ENCODE results near the gene LIPI.
"Not testable (repeated sequence)": the region's sequence is repeated elsewhere in the genome, so short reads cannot be mapped to it uniquely, and the experiment has no call there.

LIPI gene

DNA sequence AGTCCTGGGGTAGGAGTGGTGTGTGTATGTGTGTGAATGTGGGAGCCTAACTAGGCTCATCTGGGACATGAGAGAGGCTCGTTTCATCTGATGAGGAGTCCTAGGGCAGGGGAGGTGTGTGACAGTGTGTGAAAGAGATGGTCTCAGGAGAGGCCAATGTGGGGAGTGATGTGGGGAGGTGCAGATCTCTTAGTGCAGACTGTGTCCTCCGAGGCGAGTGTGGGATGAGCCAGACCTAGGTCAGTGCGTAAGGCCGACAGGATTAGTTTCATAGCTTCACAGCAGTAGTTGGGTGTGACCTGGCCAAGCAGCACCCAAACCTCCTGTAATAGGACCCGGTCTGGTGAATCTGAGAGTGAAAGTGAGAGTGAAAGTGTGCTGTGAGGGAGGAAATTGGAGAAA lies 94.7 kb downstream of the LIPI start:
- DNase-seq, result no peak

DNA sequence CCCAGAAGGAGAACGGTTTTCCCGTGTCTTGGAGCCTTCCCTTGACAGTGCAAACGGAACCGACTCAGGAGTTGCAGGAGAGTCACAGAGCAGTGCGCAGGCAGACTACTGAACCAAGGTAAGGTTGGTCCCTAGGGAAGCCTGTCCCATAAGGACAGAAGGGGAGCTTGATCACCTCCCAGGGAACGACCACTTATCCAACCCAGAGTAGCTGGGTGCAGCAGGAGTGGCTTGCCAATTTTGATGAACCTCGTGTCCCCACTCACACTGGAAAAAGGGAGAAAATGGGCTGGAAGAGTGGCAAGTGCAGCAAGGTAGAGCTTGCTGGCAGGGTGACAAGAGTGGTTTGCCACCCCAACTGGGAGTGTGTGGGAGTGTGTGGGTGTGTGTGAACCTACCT lies 95.1 kb downstream of the LIPI start:
- no peak for DNase-seq

DNA sequence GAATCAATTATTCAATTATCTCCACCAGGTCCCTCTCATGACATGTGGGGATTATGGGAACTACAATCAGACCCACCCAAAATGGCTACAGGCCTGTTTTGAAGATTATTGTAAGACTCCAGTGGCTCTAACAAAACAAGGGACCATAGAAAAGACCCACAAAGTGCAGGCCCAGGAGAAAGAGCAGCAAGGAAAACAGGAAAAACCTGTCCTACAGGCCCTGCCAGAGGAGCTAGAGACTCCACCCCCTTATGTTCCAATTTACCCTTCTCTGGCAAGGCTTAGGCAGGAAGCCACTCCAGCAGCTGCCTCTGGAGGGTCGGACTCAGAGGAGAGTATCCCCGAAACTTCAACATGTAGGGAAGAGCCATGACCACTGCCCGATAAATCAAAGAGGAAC lies 96.5 kb downstream of the LIPI start:
- no peak for DNase-seq

DNA sequence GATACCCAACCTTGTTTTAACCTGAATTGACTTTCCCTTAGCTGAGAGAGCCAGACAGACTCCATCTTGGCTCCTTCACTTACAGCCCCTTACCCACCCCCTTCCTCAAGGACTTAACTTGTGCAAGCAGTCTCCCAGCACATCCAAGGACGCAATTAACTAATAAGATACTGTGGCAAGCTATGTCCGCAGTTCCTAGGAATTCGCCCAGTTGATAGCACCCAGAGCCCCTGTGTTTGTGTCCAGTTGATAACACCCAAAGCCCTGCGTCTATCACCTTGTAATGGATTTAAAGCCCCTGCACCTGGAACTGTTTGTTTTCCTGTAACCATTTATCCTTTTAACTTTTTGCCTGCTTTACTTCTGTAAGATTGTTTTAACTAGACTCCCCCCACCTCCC lies 106.2 kb downstream of the LIPI start:
- not testable (repeated sequence) for DNase-seq

DNA sequence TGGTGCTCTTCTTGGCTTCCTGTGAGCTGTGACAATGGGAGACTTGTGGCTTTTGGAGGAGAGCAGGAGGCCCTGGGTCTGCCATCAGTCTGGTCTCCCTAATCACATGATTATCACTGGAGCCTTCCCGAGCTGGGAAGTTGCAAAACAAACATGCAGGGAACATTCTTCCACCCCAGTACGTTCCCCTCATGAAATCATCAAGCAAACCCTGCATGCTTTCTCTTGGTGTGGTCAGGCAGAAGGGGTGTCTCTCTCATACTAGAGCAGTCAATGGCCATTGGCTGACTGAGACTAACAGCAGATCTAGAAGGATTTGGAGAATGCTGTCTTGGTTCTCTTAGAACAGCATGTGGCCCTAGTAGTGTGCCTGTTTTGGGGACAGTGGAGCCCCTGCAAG lies 111.2 kb downstream of the LIPI start:
- no peak for DNase-seq

DNA sequence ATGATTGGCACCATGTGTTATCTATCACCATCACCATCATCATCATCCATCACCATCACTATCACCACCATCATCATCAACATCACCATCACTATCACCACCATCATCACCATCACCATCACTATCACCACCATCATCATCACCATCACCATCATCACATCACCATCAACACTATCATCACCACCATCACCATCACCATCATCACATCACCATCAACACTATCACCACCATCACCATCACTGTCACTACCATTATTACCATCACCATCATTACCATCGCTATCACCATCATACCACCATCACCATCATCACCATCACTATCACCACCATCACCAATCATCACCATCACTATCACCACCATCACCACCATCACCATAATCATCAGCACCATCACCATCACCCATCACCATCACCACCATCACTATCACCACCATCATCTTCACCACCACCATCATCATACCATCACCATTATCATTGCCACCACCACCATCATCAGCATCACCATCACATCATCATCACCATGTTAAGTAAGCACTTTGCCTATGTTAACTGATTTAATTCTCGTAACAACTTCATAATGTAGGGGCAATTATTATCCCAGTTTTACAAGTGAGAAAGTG lies 112.8 kb downstream of the LIPI start:
- no peak for DNase-seq

DNA sequence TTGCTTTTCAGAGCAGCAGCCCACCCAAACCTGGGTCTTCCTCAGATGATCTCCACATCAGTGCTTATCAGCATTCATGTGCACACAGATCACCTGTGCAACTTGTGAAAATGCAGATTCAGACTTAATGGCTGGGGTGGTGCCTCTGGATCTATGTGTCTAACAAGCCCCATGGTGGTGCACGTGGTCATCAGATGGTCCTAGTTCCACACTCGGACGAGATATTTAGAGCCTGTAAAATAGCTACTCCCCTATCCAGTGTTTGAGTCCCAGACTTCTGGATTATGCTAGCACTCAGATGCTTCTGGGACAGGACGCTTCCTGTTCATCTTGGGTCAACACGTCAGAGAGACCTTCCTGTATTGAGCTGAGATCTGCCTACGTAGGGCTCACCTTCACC lies 114.2 kb downstream of the LIPI start:
- DNase-seq, result no peak

DNA sequence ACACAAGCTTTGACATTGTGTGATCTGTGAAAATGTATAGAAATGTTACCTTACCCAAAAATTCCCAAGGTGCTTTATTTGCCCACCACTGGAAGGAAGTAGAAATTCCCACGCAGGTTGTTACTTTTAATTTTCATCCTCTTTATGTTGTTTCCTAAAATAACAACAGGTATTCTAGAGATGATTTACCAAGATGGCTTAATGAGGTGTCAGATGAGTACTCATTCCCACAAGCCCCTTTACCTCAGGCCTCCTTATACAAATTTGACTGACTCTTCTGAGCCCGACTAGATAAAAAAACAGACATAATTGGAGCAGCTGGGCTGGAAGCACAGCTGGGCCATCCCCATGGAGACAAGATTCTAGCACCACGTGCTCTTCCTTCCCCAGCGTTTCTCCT lies 114.6 kb downstream of the LIPI start:
- DNase-seq, result no peak

DNA sequence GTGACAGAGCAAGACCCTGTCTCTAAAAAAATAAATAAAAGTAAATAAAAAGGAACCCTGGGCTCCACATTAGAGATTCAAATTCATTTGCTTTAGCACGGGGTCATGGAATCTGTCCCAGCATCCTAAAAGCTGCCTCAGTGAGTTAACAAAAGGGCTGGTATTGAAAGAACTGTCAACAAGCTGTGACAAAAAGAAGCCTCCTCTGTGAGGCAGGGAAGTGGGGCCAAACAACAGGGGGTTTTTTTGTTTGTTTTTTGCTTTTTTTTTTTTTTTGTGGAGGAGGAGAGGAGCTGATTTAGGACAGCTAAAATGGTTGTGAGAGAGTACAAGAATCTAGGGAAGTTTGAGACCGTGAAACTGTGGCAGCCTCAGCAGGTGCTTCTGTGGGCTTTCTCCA lies 115.7 kb downstream of the LIPI start:
- no peak for DNase-seq

DNA sequence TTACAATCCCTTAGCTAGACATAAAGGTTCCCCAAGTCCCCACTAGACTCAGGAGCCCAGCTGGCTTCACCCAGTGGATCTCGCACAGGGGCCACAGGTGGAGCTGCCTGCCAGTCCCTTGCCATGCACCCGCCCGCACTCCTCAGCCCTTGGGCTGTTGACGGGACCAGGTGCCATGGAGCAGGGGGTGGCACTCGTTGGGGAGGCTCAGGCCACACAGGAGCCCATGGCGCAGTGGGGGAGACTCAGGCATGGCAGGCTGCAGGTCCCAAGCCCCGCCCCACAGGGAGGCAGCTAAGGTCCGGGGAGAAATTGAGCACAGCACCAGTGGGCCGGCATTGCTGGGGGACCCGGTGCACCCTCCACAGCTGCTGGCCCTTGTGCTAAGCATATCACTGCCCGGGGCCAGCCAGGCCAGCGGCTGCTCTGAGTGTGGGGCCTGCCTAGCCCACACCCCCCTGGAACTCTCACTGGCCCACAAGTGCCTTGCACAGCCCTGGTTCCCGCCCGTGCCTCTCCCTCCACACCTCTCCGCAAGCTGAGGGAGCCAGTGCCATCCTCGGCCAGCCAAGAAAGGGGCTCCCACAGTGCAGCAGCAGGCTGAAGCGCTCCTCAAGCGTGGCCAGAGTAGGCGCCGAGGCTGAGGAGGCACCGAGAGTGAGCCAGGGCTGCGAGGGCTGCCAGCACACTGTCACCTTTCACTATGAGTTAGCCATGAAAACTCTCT lies 117.8 kb downstream of the LIPI start:
- no peak for DNase-seq

DNA sequence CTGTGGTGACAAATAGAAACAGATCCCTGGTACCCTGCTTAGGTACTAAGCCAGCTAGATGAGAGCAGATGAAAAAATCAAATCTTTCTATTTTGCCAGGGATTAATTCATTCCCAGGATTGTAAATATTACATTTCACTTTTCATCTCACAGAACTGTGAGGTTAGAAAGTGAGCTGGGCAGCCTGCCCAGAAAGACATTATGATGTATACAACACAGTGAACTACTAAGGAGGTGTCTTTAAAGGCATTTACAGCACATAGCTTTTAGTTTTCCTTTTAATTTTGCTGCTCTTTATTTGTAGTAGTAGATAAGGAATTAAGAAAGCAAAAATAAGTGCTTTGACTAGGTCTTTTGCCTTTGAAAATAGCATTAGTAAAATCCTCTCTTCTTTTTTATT lies 120.6 kb downstream of the LIPI start:
- not testable (repeated sequence) for DNase-seq

DNA sequence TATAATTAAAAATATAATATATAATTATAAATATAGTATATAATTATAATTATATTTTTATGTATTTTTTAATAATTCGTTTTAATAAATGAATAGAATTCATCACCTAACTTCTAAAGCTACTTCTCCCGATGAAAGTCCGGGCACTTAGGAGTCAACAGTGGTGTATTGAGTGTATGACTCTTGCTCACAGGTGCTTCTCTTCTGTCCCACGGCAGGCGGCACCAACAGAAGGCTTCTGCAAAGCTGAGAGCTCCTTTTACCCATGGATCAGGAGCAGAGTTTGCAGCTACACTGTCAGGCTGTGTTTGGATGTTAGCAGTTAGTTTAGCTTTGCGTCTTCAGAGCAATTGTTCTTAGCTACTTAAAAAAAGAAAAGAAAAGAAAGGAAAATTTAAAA lies 122.4 kb downstream of the LIPI start:
- DNase-seq, result no peak

DNA sequence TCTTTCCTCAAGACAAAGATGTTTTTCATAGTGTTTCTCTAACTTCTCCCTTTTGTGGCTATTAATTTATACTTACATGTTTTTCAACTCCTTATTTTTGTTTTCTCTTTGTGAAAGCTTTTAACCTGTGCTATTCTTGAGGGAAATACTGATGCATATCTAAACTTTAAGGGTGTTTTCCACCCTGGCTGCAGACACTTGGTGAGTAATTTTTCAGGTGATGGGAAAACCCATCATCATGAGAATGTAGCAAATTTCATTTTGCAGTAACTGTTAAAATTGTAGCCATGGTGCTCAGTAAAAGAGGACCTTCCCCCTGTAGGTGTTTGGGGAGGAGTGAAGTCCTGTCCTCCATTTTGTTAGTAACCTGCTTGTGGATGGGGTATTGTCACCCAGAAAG lies 124.2 kb downstream of the LIPI start:
- DNase-seq, result no peak

DNA sequence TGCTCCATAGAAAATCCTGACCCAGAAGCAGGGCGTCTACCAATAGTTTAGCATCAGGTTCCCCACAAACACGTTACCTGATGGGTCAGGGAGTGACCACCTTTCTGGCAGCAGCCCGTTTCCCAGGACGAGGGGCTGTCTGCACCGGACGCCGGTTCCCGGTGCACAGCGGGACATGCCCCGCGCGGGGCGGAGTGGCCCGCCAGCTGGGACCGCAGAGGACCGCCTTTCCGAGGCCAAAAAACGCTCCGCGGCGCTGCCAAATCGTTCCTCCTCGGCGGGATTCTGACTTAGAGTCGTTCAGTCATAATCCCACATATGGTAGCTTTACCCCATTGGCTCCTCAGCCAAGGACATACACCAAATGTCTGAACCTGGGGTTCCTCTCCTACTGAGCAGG lies 126.1 kb downstream of the LIPI start:
- DNase-seq, result no peak

DNA sequence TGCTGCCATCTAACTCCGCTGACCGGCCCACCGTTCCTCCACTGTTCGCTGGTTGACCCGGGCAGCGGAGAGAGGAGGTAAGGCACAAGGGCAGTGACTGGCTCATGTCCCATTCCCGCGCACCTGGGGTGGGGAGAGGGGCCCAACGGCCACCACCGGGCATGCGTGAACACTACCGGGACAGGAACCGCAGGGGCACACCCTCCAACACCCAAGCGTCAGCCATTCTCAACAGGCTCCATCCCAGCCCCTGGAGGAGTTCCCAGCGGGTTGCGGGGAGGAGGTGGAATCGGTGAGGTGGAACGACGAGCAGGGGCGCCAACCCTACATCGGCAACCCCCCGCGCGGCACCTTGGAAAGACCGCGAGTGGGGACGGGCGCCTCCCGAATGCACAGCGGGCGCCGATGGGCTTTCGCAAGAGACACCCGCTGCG lies 126.7 kb downstream of the LIPI start:
- DNase-seq, result no peak

DNA sequence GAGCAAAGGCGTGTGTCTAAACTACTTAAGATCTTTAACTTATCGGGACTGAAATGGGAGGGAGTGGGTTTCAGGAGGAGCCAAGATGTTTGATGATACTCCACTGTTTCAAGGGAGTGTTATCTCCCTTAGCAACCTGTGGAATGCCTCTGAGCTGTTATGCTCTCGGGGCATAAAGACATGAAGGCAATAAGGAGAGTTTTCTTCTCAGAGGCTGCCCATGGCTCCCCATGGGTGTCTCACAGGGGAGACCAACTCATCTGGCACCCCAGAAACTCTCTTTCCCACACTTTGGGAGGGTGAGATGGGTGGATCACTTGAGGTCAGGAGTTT lies 130.0 kb downstream of the LIPI start:
- no peak for DNase-seq

DNA sequence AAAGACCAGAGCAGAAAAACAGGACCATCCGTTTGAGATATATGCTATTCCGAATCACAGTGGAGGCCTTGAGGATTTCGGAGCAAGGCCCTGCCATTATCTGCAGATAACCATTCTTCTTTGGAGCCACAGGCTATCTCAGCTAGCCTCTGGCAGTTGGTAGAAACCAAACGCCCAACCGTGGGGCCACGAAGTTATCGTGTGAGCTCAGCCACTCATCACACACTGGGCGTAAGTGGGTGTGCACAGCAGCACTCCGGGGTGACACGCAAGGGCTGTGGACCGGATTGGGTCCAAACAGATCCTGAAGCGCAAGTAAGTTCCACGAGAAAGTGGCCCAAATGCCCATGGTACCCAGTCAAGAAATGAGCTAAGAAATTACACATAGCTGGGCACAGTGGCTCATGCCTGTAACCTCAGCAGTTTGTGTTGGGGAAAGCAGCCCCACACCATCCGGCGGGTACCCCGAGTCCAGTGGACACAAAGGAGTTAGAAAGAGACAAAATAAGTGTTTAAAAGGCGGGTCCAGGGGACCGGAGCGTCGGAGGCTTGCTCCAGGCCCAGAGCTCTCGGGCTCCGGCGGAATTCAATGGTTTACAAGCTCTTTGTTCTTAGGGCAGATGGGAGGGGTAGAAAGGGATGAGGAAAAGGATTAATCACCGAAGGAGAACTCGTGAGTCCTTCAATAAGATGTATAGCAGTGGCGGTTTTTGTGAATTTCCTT lies 130.6 kb downstream of the LIPI start:
- no peak for DNase-seq

DNA sequence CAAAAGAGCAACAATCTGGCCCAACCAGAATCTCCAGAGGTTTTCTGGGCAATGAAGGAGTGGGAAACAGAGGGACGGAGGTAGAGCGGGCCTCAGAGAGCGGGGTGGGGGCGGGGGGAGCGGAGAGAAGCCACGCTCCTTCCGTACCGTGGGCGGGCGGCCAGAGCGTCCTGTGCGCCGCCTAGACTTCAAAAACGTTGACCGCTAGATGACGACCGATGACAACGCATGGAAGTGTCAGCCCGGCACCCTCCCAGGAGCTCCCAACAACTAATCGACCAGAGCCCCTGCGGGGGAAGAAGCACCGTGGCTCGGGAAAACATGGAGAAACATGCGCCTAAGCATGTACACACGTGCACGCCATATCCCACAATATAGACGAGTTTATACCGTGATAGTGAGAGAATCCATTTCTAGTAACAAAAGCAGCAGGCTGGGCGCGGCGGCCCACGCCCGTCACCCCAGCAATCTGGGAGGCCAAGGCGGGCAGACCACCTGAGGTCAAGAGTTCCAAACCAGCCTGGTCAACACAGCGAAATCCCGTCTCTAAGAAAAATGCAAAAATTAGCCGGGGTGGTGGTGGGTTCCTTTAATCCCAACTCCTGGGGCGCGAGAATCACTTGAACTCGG lies 131.9 kb downstream of the LIPI start:
- DNase-seq, result no peak

DNA sequence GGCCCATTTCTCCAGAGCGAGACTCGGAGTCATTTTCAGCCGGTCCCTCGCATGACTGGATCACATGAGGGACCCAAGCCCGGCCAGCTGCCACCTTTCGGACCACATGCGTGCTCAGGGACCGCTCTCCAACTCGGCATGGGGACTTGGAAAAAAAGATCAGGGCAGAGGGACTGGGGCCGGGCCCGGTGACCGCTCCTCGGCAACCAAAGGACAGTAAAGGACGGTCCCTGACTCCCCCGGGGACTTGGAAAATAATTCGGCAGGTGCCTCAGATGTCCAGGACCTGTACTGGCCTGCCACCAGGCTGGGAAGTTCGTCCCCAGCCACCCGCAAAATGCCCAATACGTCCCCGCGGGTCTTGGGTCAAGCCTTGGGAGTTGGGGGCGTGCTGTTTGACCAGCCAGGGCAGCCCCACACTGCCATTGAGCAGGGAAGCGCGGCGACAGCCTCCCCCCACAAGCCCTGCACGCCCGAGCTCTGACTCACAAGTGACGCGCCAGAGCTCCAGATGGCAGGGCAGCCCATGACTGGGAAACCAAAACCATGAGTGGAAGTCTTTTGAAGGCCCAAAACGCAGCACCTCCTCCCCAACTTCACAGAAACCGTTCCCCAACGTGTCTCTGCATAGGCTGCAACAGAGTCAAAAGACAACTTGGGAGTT lies 134.5 kb downstream of the LIPI start:
- DNase-seq, result no peak

DNA sequence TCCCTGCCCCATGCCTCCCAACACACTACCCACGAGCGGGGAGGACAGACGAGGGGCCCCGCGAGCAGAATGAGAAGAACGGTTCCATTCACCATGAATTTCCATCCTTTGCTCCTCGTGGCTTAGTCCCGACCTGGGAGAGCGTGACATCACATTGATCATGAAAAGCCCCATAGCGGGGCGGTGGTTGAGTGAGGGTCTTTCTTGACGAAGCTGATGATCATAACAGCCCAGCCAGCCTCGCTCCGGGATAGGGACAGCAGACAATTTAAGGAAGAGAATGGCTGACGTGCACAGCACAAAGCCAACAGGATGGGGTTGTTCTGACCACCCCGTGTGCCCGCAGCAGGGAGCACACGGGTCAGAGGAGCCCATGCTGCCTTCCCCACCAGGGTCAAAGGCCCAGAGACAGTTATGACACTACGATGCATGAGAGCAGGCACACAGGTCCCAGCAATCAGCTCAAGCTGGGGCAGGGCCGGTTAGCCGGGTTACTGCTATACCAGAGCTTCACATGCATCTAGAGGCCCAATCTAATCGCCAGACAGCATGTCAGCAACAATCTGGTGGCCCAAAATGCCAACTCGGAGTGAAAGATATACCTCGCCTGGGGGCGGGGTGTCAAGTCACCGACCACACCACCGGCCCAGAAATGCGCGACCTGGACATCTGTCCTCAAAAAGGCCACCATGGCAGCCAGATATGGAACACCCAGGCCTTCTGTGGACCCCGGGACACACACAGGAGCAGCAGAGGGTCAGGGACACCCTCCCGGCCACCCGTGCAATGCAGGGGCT lies 135.2 kb downstream of the LIPI start:
- no peak for DNase-seq

DNA sequence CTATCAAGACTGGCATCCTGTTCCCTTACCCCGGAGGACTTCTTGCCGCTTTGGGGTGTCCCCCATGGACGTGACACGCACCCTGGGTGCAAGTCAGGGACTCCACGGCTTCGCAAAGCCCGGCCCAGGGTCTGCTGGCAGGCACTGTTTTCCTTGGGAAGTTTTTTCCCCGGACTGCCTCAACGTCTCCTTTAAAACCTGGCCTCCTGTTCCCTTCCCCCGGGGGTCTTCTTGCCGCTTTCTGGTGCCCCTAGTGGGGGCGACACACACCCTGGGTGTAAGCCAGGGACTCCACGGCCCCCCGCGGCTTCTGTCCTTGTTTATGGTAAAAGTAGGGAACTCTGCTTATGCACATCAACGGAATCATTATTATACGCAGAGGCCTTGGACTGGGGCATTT lies 136.6 kb downstream of the LIPI start:
- DNase-seq, result no peak

DNA sequence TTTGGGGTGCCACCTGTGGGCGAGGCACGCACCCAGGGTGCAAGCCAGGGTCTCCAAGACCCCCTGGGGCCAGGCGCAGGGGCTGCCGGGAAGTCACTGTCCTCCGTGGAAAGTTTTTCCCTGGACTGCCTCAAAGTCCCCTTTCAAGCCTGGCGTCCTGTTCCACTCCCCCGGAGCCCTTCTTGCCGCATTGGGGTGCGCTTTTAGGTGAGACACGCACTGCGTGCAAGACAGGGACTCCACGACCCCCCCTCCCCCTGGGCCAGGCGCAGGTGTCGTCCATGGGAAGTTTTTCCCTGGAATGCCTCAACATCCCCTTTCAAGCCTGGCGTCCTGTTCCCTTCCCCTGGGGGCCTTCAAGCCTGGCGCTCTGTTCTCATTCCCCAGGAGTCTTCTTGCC lies 137.1 kb downstream of the LIPI start:
- DNase-seq, result no peak
